GM23338 (cell line): ENCODE results near the gene SH3TC2.

Source experiments
- CREB1 ChIP-seq: fragments of 250-450 bp; sonication (Bioruptor Pico); IDR thresholded peaks from 2 replicates; pipeline ENCODE4 v1.5.0; 2020; ENCODE audit warnings: low read depth, mild to moderate bottlenecking, moderate library complexity
- ETS1 ChIP-seq: IDR thresholded peaks from 2 replicates; pipeline ENCODE4 v1.6.1; 2016; ENCODE audit warnings: antibody characterized with exemption
- EZH2 ChIP-seq: fragments of 200-600 bp; sonication (generic); IDR thresholded peaks from one replicate; pipeline ENCODE4 v1.8.0; 2017; ENCODE audit warnings: antibody characterized with exemption, mild to moderate bottlenecking, low read depth; ENCODE audit not compliant: unreplicated experiment
- EZH2phosphoT487 ChIP-seq: fragments of 200-600 bp; sonication (generic); IDR thresholded peaks from one replicate; pipeline ENCODE4 v1.8.1; 2018; ENCODE audit warnings: antibody characterized with exemption; ENCODE audit not compliant: unreplicated experiment
- JUNB ChIP-seq: IDR thresholded peaks from one replicate; pipeline ENCODE4 v1.6.1; 2016; ENCODE audit warnings: antibody characterized with exemption; ENCODE audit not compliant: unreplicated experiment
- NANOG ChIP-seq: IDR thresholded peaks from 2 replicates; pipeline ENCODE4 v1.6.1; 2016; ENCODE audit warnings: antibody characterized with exemption, borderline replicate concordance
- POLR2AphosphoS5 ChIP-seq: IDR thresholded peaks from 2 replicates; pipeline ENCODE4 v1.6.1; 2016; ENCODE audit warnings: antibody characterized with exemption, low read depth
- STAT1 ChIP-seq: IDR thresholded peaks from one replicate; pipeline ENCODE4 v1.6.1; 2016; ENCODE audit warnings: antibody characterized with exemption; ENCODE audit not compliant: unreplicated experiment
- ZNF114 ChIP-seq: fragments of 250-450 bp; sonication (Bioruptor Pico); IDR thresholded peaks from 2 replicates; pipeline ENCODE4 v1.5.0; 2020; ENCODE audit warnings: mild to moderate bottlenecking, moderate library complexity
- ZNF331 ChIP-seq: fragments of 250-450 bp; sonication (Bioruptor Pico); IDR thresholded peaks from 2 replicates; pipeline ENCODE4 v1.5.0; 2020; ENCODE audit warnings: low read depth, mild to moderate bottlenecking, moderate library complexity
- TF ChIP-seq, protein P1 (sequence below): IDR thresholded peaks from one replicate; pipeline ENCODE4 v1.6.1; 2018; ENCODE audit warnings: antibody characterized with exemption; ENCODE audit not compliant: unreplicated experiment
- TF ChIP-seq, protein P2 (sequence below), 2 experiments: fragments of 200-600 bp in 1 of 2; sonication (generic) in 1 of 2; conservative IDR thresholded peaks; 2 replicates each; pipeline versions ENCODE4 v1.5.1 to v1.6.1; 2016 to 2017; ENCODE audit warnings: antibody characterized with exemption in 2 of 2, low read depth in 2 of 2, mild to moderate bottlenecking in 2 of 2, moderate library complexity in 1 of 2
- TF ChIP-seq, protein P3 (sequence below): fragments of 250-450 bp; sonication (Bioruptor Pico); IDR thresholded peaks from 2 replicates; pipeline ENCODE4 v1.5.0; 2020; ENCODE audit warnings: mild to moderate bottlenecking, moderate library complexity

DNA sequence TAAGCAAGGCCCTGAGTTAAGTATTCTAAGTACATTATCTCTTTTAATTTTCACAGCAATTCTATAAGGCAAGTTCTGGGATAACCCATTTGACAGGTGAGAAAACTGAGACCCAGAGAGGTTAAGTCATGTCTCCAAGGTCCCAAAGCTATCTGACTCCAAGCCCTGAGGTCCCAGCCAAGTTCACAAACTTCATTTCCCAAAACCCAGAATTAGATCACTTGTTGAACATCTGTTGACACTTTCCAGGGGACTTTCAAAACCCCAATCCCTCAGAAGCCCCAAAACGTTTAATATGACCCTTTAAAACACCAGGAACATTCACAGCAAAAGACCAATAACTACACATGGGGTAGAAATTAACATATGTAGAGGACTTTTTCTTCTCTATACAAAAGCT is 72.0 kb downstream of the SH3TC2 start:
- TF ChIP-seq EZH2phosphoT487 = no peak
- TF ChIP-seq, protein P1, sequence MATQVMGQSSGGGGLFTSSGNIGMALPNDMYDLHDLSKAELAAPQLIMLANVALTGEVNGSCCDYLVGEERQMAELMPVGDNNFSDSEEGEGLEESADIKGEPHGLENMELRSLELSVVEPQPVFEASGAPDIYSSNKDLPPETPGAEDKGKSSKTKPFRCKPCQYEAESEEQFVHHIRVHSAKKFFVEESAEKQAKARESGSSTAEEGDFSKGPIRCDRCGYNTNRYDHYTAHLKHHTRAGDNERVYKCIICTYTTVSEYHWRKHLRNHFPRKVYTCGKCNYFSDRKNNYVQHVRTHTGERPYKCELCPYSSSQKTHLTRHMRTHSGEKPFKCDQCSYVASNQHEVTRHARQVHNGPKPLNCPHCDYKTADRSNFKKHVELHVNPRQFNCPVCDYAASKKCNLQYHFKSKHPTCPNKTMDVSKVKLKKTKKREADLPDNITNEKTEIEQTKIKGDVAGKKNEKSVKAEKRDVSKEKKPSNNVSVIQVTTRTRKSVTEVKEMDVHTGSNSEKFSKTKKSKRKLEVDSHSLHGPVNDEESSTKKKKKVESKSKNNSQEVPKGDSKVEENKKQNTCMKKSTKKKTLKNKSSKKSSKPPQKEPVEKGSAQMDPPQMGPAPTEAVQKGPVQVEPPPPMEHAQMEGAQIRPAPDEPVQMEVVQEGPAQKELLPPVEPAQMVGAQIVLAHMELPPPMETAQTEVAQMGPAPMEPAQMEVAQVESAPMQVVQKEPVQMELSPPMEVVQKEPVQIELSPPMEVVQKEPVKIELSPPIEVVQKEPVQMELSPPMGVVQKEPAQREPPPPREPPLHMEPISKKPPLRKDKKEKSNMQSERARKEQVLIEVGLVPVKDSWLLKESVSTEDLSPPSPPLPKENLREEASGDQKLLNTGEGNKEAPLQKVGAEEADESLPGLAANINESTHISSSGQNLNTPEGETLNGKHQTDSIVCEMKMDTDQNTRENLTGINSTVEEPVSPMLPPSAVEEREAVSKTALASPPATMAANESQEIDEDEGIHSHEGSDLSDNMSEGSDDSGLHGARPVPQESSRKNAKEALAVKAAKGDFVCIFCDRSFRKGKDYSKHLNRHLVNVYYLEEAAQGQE = no peak
- TF ChIP-seq, protein P2, sequence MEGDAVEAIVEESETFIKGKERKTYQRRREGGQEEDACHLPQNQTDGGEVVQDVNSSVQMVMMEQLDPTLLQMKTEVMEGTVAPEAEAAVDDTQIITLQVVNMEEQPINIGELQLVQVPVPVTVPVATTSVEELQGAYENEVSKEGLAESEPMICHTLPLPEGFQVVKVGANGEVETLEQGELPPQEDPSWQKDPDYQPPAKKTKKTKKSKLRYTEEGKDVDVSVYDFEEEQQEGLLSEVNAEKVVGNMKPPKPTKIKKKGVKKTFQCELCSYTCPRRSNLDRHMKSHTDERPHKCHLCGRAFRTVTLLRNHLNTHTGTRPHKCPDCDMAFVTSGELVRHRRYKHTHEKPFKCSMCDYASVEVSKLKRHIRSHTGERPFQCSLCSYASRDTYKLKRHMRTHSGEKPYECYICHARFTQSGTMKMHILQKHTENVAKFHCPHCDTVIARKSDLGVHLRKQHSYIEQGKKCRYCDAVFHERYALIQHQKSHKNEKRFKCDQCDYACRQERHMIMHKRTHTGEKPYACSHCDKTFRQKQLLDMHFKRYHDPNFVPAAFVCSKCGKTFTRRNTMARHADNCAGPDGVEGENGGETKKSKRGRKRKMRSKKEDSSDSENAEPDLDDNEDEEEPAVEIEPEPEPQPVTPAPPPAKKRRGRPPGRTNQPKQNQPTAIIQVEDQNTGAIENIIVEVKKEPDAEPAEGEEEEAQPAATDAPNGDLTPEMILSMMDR (conservative IDR thresholded peaks at IDR 0.05; ENCODE audit: low read depth in 2 of 2) = no peak
- no peak for TF ChIP-seq CREB1 (CRISPR knock-in tag)
- TF ChIP-seq EZH2 = no peak
- no peak for TF ChIP-seq POLR2AphosphoS5
- no peak for TF ChIP-seq JUNB
- TF ChIP-seq STAT1 = no peak
- no peak for TF ChIP-seq NANOG
- no peak for TF ChIP-seq ZNF331 (CRISPR knock-in tag)
- TF ChIP-seq, protein P3, sequence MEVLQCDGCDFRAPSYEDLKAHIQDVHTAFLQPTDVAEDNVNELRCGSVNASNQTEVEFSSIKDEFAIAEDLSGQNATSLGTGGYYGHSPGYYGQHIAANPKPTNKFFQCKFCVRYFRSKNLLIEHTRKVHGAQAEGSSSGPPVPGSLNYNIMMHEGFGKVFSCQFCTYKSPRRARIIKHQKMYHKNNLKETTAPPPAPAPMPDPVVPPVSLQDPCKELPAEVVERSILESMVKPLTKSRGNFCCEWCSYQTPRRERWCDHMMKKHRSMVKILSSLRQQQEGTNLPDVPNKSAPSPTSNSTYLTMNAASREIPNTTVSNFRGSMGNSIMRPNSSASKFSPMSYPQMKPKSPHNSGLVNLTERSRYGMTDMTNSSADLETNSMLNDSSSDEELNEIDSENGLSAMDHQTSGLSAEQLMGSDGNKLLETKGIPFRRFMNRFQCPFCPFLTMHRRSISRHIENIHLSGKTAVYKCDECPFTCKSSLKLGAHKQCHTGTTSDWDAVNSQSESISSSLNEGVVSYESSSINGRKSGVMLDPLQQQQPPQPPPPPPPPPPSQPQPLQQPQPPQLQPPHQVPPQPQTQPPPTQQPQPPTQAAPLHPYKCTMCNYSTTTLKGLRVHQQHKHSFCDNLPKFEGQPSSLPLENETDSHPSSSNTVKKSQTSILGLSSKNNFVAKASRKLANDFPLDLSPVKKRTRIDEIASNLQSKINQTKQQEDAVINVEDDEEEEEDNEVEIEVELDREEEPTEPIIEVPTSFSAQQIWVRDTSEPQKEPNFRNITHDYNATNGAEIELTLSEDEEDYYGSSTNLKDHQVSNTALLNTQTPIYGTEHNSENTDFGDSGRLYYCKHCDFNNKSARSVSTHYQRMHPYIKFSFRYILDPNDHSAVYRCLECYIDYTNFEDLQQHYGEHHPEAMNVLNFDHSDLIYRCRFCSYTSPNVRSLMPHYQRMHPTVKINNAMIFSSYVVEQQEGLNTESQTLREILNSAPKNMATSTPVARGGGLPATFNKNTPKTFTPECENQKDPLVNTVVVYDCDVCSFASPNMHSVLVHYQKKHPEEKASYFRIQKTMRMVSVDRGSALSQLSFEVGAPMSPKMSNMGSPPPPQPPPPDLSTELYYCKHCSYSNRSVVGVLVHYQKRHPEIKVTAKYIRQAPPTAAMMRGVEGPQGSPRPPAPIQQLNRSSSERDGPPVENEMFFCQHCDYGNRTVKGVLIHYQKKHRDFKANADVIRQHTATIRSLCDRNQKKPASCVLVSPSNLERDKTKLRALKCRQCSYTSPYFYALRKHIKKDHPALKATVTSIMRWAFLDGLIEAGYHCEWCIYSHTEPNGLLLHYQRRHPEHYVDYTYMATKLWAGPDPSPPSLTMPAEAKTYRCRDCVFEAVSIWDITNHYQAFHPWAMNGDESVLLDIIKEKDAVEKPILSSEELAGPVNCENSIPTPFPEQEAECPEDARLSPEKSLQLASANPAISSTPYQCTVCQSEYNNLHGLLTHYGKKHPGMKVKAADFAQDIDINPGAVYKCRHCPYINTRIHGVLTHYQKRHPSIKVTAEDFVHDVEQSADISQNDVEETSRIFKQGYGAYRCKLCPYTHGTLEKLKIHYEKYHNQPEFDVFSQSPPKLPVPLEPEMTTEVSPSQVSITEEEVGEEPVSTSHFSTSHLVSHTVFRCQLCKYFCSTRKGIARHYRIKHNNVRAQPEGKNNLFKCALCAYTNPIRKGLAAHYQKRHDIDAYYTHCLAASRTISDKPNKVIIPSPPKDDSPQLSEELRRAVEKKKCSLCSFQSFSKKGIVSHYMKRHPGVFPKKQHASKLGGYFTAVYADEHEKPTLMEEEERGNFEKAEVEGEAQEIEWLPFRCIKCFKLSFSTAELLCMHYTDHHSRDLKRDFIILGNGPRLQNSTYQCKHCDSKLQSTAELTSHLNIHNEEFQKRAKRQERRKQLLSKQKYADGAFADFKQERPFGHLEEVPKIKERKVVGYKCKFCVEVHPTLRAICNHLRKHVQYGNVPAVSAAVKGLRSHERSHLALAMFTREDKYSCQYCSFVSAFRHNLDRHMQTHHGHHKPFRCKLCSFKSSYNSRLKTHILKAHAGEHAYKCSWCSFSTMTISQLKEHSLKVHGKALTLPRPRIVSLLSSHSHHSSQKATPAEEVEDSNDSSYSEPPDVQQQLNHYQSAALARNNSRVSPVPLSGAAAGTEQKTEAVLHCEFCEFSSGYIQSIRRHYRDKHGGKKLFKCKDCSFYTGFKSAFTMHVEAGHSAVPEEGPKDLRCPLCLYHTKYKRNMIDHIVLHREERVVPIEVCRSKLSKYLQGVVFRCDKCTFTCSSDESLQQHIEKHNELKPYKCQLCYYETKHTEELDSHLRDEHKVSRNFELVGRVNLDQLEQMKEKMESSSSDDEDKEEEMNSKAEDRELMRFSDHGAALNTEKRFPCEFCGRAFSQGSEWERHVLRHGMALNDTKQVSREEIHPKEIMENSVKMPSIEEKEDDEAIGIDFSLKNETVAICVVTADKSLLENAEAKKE = no peak
- no peak for TF ChIP-seq ETS1
- no peak for TF ChIP-seq ZNF114 (CRISPR knock-in tag)
